ENCODE measurements around the gene ZNF232.
"Not testable (repeated sequence)": the region's sequence is repeated elsewhere in the genome, so short reads cannot be mapped to it uniquely, and the experiment has no call there.

ZNF232 gene

DNA sequence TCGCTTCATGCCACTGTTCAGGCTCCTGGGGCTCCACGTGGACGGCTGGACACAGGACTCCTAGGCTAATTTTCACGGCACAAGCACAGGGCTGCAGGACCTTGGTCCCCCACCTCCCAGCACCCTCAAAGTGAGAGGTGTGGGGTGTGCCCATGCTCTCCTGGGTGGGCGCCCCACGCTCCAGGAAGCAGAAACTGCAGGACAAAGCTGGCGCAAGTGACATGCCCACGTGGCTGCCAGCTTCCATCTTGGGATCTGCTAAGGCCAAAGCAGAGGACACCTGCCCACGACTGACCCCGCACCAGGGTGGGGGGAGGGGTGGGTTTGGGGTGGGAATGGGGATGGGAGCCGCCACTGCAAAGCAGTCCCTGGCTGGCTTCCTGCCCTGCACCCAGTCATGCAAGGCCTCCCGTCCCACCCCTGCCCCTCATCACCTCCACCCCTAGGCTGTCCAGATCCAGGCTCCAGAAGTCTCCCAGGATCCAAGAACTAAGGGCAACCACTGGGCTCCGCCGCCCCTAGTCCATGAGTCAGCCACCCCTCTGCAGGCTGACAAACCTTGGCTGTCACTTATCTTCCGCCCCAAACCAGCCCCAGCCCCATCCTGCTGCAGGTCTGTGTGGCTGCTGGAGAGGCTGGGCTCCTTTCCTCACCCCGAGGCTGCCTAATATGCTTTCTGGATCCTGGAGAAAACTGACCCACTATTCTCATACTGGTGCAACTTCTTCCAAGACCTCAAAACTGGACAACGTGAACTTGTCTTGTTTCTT lies 15.2 kb upstream of the ZNF232 start:
- TF ChIP-seq, protein P1, sequence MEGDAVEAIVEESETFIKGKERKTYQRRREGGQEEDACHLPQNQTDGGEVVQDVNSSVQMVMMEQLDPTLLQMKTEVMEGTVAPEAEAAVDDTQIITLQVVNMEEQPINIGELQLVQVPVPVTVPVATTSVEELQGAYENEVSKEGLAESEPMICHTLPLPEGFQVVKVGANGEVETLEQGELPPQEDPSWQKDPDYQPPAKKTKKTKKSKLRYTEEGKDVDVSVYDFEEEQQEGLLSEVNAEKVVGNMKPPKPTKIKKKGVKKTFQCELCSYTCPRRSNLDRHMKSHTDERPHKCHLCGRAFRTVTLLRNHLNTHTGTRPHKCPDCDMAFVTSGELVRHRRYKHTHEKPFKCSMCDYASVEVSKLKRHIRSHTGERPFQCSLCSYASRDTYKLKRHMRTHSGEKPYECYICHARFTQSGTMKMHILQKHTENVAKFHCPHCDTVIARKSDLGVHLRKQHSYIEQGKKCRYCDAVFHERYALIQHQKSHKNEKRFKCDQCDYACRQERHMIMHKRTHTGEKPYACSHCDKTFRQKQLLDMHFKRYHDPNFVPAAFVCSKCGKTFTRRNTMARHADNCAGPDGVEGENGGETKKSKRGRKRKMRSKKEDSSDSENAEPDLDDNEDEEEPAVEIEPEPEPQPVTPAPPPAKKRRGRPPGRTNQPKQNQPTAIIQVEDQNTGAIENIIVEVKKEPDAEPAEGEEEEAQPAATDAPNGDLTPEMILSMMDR (conservative IDR thresholded peaks at IDR 0.05), result no peak
- H3K27ac ChIP-seq, result no peak overlapping the region

- H3K27ac ChIP-seq, result not testable (repeated sequence)
These were observed 13.2 kb upstream of the ZNF232 start for GRCh38 chr17:5124896-5125295.

DNA sequence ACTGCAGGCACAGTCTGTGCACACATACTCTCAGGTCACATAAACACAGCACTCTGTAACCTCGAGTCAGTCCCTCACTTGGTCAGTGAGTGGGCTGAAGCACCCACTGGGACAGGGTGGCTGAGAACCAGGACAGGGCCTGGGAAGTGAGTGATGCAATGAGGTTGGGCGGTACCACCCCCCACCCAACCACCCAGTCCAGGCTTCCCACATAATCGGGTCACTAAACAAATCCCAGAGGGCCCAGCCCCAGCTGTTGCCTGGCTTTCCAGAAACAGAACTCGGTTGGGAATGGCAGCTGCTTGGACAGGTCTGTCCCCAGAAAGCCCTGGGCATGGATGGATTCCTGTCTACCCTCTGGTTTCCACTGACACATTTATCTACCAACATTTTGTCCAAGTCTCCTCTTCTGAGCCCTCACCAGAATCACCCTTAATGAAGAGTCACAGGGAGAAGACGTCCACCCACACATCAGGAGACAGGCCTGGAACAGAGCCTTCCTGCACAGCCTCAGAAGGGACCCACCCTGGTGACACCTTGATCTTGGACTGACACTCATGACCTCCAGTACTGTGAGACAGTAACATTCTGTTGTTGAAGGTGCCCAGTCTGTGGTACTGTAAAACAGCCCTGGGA lies 12.6 kb upstream of the ZNF232 start:
- H3K27ac ChIP-seq, result not testable (repeated sequence)

DNA sequence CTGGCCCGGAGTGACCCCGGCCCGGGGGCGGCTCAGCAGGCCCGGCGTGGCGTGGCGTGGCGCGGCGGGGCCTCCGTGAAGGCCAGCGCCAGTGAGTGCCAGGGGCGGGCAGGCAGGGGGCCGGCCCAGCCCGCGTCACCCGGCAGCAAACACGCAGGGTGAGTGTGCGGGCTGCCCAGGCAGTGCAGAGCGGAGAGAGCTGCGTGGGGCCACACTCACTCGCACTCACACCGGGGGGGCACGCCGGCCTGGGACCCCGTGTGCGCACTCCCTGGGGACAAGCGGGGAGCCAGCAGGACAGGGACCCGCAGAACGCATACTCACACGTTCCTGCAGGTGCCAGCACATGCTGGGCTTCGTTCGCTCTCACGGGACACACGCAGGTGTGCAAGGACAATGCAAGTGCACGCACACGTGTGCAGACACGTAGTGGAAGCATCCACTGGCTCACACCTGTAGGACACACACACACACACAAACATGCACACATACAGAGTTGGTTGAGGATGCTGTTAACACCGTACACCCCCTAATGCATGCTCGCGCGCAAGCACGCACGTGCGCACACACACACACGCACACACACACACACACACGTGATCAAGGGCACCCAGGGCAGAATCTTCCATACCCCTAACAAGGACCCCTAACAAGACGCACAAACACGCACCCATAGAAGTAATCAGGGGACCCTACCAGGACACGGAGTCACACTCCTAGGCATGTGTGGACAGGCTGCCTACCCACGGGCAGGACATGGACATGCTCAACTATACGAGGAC lies 11.9 kb upstream of the ZNF232 start:
- H3K27ac ChIP-seq, result no peak overlapping the region
- TF ChIP-seq, protein P1 (conservative IDR thresholded peaks at IDR 0.05), result no peak

DNA sequence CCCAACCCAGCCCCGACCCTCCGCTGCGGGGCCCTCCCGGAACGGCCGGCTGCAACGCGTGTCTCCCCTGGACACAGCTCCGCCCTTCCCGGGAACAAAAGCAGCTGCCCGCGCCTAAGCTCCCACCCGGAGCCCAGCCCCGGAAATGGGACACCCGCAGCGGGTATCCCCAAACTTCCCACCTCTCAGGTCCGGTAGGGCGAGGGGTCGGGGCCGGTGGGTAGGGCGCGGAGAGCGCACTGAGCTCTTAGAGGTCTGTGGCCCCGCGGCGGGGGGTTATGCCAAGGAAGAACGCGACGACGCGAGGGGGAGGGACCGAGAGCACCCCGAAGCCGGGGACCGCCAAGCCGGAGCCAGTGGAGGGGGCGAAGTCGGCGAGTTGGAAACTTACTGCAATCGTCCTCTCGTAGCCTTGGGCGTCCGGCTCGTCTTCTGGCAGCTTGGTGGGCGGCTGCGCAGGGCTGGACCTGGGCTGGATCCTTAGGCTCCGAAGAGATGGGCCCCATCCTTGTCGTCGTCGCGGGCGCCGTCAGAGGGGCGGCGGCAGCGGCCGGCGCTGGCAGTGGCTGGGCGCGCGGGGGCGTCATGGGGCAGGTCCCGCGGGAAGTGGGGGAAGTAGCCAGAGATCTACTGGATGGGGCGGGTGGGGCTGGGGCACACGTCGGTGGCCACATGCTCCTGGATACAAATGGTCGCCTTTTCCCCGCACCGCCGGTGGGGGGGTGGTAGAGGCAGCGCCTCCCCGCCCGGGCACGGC lies 11.1 kb upstream of the ZNF232 start:
- no peak overlapping the region for H3K27ac ChIP-seq
- TF ChIP-seq, protein P1 (conservative IDR thresholded peaks at IDR 0.05), result no peak

- H3K27ac ChIP-seq, result not testable (repeated sequence)
These were observed 10.4 kb upstream of the ZNF232 start for GRCh38 chr17:5122056-5122455.

DNA sequence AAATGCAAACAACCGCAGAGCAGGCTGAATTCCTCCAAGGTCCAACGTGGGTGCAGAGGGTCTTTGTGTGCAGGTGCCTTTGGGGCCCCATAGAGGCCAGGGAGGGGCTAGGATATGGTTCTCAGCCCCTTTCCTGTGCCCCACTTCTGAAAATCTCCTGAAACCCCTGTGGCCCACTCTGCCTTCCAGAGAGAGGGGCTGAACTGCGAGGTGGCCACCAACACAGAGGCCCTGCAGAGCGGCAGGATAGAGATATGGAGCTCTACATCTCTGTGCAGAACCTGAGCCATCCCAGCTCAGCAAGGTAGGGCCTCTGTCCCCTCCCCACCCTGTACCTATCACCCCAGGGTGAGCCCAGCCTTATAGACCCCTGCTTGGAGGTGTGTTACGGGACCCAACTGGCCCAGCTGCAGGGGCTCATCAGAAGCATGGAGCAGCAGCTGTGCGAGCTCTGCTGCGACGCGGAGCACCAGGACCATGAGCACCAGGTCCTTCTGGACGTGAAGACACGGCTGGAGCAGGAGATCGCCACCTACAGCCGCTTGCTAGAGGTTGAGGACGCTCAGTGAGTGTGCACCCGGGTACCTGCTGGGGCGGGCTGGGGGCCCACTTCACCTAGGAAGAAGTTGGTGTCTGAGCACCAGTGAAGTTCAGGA lies 9.6 kb upstream of the ZNF232 start:
- H3K27ac ChIP-seq, result no peak overlapping the region
- TF ChIP-seq, protein P1 (conservative IDR thresholded peaks at IDR 0.05), result no peak

DNA sequence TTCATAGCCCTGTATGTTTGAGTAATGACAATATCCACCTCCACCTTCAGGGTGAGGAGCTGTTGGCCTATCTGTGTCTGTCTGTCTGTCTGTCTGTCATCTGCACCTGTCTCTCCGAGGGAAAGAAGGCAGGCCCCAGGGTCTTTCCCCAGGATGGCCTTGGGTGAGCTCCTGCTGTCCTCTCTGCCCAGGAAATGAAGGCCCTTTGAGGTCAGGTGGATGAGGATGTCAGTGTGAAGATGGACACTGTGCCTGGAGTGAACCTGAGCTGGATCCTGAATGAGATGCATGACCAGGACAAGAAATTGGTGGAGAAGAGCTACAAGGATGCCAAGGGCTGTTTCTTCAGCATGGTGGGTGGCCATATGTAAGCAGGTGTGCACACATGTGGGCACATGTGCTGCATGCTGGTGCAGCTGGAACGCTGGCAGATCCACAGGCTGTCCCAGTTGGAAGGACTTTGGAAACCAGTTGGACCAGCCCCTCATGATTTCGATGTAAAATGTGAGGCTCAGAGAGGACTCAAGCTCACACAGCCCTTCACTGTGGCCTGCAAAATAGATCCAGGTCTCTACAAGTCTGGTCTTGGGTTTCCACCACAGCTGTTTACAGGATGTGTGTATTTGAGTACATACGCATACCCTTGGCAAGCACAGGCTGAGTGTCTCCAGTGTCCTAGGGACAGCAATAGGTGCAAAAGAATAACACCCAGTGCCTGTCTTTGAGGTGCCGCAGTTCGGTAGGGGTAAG lies 8.9 kb upstream of the ZNF232 start:
- H3K27ac ChIP-seq, result not testable (repeated sequence)

All from VCaP (cell line).